IPS-11a (cell line): ENCODE data around the gene NARS2.
A peak's percentile ranks its signal among the peaks of the same experiment; 100 is the strongest.
"Not testable (repeated sequence)": the region's sequence is repeated elsewhere in the genome, so short reads cannot be mapped to it uniquely, and the experiment has no call there.

Experiments
- H3K4me3 ChIP-seq: one replicate; pipeline ENCODE4 v1.5.1; 2013; ENCODE audit warnings: low read depth, low read length, control low read depth

NARS2 gene, protein sequence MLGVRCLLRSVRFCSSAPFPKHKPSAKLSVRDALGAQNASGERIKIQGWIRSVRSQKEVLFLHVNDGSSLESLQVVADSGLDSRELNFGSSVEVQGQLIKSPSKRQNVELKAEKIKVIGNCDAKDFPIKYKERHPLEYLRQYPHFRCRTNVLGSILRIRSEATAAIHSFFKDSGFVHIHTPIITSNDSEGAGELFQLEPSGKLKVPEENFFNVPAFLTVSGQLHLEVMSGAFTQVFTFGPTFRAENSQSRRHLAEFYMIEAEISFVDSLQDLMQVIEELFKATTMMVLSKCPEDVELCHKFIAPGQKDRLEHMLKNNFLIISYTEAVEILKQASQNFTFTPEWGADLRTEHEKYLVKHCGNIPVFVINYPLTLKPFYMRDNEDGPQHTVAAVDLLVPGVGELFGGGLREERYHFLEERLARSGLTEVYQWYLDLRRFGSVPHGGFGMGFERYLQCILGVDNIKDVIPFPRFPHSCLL

DNA sequence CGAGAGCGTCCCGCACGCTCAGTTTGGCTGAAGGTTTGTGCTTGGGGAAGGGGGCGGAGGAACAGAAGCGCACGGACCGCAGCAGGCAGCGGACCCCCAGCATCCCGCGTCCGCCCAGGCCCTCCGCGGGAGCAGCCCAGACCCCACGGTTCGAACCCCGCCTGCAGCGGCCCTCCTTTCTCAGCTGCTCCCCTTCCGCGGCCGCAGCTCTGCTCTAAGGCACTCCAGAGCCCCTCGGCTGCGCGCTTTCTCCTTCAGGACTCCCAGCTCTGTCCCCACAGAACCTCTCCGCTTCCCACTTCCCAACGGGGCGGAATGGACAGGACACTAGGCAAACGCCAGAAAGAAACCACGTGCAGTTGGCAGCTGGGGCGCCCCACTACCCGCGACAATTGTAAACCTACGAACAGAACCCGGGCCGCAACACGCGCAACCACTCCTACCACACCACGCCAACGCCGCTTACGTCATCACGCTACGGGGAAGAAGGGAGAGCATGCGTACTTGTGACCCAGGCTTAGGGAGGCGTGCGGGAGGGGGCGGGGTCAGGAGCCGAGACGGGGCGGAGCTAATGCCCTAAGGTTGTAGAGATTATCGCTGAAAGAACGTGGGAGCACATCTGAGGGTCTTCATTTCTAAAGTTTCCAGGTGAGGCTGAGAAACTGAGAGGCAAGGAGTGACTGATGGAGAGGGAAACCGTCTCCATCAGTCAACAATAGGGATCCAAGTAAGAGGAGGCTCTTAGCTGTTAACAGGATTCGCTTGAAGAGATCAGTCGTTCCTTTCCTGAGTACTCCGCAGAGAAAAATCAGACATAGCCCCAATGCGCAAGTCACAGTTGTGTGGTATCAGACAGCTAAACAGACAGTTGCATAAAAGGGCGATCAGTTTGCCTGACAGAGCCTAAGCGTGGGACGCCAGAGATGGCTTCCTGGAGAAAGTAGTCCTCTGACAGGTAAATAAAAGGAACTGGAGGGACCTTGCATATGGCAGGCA is at the start of gene NARS2:
NARS2 (minus strand) TSS at position 479 of the 996 bp plus-strand sequence; CDS start at position 103, 376 bp downstream.
- peak within 1 kb of the TSS; percentile 93 for H3K4me3 ChIP-seq

DNA sequence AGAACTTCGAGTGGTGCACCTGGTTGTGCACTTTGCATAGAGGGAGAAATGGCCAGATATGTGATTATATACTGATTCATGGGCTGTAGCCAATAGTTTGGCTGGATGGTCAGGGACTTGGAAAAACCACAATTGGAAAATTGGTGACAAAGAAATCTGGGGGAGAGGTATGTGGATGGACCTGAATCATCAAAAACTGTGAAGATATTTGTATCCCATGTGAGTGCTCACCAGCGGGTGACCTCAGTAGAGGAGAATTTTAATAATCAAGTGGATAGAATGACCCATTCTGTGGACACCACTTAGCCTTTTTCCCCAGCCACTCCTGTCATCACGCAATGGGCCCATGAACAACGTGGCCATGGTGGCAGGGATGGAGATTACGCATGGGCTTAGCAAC is 48.0 kb upstream of the NARS2 start:
- no peak overlapping the region for H3K4me3 ChIP-seq

DNA sequence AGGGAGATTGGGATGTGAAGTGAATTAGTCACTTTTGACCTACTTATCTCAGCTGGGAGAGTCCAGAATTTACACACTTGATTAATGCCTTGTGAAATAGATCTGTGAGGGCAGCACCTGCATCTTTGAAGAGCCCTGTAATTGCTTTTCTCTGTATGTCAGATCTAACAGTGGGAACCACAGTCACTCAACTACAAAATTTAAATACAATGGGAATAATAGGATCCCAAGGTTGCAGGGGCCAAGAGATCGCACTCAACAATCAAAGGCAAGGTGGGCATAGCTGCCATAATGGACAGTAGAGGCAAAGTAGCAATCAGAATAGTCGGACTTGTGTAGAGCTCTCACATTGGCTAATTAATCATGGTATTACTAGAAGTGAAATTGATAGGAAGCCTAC is 45.5 kb upstream of the NARS2 start:
- H3K4me3 ChIP-seq: no peak overlapping the region

DNA sequence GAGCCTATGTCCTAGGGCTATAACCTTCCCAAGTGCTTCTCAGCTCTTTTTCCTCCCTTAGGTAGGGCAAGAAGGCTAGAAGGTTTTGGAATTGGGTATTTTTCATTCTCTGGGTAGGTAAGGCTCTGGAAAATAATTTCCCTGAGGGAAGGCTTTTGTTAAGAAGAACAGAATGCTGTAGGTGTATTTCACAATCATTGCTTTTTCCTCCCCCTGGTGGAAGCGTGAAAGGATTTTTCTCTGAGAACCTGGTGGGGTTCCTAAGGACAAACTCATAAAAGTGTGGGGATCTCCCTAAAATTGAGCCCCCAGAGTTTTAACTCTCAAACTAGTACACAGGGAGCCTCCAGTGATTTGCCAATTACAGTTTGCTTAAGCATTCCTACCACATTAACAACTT is 41.1 kb upstream of the NARS2 start:
- no peak overlapping the region for H3K4me3 ChIP-seq

DNA sequence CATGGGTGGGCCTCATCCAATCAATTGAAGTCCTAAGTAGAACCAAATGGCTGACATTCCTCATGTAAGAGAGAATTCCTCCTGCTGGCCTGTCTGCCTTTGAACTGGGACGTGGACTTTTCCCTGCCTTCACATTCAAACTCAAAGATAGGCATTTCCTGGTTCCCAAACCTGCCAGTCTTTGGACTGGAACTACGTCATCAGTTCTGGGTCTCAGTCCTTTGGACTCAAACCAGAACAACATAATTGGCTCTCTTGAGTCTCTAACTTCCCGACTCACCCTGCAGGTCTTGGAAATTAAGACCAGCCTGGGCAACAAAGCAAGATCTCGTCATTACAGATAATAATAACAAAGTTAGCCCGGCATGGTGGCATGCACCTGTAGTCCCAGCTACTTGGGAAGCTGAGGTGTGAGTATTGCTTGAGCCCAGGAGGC is 38.7 kb upstream of the NARS2 start:
- no peak overlapping the region for H3K4me3 ChIP-seq

DNA sequence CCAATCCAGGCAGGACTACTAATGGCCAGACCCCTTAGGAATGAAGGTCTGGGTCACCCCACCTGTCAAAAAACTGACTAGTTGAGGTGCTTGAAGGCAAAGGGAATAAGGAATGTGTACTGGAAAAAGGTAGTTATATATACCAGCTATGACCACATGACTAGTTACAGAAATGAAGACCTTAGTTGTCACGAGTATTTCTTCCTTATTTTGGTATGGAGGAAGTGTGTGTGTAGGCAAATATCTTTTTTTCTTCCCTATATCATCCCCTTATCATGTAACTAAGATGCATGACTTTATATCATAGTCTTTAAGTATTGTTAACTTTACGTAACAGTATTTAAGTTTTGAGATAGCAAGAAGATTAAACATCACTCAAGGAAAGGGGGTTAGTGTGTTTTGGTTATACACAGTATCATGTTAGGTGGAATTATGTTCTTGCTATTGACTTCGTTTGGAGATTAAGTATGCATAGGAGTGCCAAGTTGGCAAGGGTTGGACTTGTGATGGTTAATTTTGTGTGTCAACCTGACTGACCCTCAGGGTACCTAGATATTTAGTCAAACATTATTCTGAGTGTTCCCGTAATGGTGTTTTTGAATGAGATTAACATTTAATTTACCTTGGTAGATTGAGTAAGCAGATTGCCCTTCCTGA is 38.2 kb upstream of the NARS2 start:
- no peak overlapping the region for H3K4me3 ChIP-seq

DNA sequence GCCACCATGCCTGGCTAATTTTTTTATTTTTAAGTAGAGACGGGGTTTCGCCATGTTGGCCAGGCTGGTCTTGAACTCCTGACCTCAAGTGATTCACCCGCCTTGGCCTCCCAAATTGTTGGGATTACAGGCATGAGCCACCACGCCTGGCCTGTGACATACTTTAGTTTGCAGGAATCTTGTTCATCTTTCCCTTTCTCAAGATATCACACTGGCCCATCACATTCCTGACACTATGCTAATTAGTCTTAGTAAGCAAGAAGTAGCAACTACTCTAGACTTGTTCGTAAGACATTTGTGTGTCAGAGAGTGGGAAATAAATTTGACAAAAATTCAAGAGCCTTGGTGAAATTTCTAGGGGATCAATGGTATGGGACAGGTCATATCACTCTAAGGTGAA is 34.7 kb upstream of the NARS2 start:
- not testable (repeated sequence) for H3K4me3 ChIP-seq

DNA sequence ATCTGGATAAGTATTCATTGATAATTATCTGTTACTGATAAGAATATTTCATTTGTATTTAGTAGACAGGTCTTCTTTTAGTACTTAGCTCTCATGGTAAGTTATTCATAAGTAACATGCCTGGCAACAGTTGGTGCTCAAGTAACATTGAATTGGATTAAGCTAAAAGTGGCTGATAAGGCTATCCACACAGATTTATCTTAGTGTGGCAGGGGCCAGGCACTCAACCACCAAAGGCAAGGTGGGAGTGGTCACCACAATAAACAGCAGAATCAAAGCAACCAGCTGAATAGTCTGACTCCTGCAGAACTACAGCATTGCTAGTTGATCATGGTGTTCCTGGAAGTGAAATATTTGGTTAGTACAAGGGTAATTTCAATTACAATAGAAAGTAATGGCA is 33.0 kb upstream of the NARS2 start:
- H3K4me3 ChIP-seq: no peak overlapping the region

DNA sequence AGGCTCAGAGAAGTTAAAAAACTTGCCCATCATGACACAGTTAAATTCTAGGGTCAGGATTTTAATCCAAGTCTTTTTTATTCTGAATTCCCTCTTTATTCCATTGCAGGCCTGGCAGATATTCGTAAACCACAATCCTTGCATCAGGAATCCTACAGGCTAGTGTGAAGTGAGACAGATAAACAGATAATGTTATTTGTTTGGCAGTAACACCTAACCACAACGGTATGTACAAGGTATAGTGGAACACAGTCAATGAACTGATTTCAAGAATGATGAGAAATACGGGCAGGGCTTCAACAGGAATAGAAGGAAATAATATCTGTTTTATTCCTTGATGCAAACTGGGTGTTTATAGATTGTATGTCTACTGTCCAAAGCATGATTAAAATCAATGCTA is 32.0 kb upstream of the NARS2 start:
- no peak overlapping the region for H3K4me3 ChIP-seq

DNA sequence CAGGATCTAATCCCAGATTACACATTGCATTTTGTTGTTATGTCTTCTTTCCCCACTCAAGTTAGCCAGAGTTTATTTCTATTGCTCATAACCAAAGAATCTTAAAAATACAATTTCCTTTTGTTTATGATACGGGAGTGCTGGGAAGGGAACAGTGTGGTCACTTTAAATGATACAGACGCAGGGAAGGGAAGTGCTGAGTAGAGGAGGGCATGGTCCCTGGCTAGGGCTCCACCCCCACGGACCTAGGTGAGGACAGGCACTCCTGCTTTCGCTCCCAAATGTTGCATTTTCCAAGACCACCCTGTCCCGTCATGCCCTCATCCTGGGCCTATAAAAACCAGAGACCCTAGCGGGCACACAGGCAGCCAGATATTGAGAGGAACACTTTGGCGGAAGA is 30.6 kb upstream of the NARS2 start:
- no peak overlapping the region for H3K4me3 ChIP-seq

DNA sequence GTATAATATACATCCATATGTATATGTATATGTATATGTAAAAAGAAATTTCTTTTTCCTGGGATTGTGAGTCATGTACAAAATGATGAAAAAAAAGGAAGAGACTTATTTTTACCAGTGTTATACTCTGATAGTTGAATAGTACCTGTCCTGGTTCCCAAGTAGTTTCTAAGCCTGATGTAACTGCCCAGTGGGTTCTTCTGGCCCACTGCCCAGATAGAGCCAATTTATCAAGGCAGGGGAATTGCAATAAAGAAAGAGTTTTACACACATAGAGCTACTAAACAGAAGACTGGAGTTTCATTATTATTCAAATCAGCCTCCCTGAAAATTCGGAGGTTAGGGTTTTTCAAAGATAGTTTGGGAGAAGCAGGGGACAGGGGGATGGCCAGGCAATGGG is 29.1 kb upstream of the NARS2 start:
- no peak overlapping the region for H3K4me3 ChIP-seq

DNA sequence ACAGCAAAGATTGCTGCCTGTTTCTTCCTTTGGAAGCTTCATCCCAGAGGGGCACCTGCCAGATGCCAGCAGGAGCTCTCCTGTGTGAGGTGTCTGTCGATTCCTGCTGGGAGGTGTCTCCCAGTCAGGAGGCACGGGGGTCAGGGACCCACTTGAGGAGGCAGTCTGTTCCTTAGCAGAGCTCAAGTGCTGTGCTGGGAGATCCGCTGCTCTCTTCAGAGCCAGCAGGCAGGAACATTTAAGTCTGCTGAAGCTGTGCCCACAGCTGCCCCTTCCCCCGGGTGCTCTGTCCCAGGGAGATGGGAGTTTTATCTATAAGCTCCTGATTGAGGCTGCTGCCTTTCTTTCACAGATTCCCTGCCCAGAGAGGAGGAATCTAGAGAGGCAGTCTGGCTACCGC is 28.1 kb upstream of the NARS2 start:
- not testable (repeated sequence) for H3K4me3 ChIP-seq

DNA sequence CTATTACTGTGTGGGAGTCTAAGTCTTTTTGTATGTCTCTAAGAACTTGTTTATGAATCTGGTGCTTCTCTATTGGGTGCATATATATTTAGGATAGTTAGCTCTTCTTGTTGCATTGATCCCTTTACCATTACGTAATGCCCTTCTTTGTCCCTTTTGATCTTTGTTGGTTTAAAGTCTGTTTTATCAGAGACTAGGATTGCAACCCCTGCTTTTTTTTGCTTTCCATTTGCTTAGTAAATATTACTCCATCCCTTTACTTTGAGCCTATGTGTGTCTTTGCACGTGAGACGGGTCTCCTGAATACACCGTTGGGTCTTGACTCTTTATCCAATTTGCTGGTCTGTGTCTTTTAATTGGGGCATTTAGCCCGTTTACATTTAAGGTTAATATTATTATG is 26.4 kb upstream of the NARS2 start:
- not testable (repeated sequence) for H3K4me3 ChIP-seq

DNA sequence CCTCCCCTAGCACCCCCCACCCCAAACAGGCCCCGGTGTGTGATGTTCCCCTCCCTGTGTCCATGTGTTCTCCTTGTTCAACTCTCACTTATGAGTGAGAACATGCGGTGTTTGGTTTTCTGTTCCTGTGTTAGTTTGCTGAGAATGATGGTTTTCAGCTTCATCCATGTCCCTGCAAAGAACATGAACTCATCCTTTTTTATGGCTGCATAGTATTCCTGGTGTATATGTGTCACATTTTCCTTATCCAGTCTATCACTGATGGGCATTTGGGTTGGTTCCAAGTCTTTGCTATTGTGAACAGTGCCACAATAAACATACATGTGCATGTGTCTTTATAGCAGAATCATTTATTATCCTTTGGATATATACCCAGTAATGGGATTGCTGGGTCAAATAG is 22.9 kb upstream of the NARS2 start:
- H3K4me3 ChIP-seq: not testable (repeated sequence)

DNA sequence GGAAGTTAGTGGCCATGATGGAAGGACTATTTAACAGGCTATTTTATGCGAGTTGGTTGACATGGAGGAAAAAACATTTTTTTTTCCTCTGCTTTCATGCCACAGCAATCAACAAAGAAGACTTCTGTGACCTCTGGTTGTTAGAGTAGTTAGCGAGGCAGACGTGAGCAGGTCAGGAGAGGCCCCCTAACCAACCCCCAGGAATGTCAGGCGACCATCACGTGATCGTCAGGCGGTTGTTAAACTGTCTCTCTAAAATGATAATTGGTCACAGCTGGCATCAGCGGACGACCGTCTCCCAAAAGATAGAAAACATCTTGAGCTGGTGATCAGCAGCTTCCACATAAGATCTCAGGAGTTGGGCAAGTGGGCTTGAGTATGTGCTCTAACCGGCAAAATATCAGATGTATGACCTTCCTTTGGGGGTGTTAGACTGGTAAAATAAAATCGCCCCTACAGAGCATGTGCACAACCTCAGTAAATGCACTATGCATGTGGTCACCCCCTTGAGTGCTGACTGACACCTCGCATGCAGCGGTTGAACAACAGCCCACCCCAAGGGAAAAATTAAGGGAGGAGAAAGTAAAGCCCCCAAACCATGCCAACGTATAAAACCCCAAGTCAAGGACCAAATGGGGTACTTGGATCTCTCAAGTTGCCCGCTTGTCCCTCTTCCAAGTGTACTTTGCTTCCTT is 20.9 kb upstream of the NARS2 start:
- no peak overlapping the region for H3K4me3 ChIP-seq

DNA sequence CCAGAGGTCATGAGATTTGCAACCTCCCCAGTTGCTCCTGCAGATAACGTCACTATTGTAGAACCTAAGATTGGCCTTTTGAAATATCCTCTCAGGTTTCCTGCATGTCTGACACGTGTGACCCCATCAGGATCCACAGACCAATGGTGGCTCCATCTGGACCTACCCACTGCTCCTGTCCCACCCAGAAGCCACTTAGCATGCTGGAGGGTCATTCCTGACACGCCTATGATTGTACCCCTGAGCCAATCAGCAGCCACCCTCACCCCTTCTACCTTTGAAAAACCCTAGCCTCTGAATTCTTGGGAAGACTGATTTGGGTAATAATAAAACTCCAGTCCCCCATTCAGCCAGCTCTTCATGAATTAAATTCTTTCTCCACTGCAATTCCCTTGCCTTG is 20.1 kb upstream of the NARS2 start:
- H3K4me3 ChIP-seq: no peak overlapping the region

DNA sequence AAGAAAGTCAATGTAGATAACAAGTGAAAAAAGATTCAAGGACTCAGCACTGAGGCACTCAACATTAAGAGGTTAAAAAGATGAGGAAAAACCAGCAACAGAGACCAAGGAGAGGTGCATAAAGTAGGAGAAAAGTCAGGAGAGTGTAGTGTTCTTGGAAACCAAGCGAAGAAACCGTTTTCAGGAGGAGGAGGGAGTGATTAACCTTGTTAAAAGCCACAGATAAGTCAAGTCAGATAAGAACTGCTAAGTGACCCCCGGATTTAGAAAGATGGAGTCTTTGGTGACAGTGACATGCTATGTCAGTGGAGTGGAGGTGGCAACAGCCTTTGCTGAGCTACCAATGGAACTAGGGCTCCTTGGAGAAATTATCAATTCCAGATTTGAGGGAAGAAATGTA is 13.9 kb upstream of the NARS2 start:
- H3K4me3 ChIP-seq: no peak overlapping the region

DNA sequence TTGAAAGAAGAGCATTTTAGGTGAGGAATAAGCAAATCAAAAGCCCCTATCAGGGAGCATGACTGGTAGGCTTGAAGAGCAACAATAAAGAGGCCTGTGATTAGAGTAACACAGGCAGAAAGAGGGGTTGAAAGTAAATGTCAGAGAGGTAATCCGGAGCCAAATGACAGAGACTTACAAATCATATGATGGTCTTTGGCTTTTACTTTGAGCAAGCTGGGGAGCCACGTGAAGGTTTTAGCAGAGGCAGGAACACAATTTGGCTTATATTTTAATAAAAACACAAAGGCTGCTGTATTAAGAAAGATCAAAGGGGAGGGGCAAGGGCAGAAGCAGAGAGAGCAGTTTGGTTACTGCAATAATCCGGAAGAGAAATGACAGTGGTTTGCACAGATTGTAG is 12.8 kb upstream of the NARS2 start:
- H3K4me3 ChIP-seq: no peak overlapping the region

DNA sequence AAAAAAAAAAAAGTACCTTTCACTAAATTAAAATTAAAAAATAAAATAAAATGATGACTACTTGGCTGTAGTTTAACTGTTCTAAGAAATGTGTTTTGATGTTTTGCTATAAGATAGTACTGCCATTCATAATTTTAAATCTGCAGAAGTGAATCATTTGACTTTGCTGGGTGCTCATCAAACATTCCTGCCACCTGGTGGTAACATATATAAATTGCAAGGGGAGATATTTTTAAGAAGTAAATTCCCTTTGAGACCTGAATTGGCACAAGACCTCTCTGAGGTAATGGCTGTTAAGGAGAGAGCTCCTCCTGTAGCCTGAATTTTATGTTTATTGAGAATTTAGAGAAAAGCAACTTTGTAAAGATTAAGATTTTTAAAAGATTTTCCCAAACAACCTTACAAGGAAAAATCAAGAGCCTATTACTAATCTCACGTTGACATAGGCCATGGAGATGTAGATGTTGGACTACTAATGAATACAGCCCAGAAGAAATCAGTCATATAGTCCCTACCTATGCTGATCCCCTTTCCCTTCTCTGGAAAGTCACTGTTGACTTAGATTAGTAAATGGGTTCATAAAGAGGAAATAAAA is 11.9 kb upstream of the NARS2 start:
- H3K4me3 ChIP-seq: no peak overlapping the region

DNA sequence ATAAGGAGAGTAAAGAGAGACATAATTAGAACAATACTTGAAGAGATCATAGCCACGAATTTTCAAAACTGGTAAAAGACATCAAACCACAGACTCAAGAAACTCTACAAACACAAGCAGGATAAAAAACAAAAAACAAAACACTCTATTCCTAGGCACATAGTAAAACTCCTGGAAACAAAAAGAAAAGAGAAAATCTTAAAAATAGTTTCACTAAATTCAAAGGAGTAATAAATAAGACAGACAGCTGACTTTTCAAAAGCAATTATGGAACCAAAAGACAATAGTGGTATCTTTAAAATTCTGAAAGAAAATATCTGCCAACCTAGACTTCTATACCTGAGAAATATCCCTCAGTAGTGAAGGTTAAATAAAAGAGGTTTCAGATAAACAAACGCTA is 9.2 kb upstream of the NARS2 start:
- no peak overlapping the region for H3K4me3 ChIP-seq
